Peyer's patch (tissue), 4 donors: ENCODE measurements around the gene CHURC1.

Experiments
- CTCF ChIP-seq, 6 experiments: fragments of 450-650 bp in 4 of 6; fragments of 200-600 bp in 2 of 6; sonication (generic) in 1 of 6; IDR thresholded peaks; one replicate each; pipeline ENCODE4 v1.5.1; 2017 to 2019; ENCODE audit warnings: antibody characterized with exemption in 6 of 6, mild to moderate bottlenecking in 3 of 6, moderate library complexity in 1 of 6
- POLR2A ChIP-seq, 2 donors: fragments of 450-650 bp; IDR thresholded peaks; one replicate each; pipeline ENCODE4 v1.5.1; 2017; ENCODE audit warnings: antibody characterized with exemption in 2 of 2, mild to moderate bottlenecking in 2 of 2, moderate library complexity in 2 of 2

GRCh38 chr14:64912261-64912660 is 2.0 kb upstream of the CHURC1 start:
- TF ChIP-seq CTCF (IDR thresholded peaks at IDR 0.05) (no peak), POLR2A (IDR thresholded peaks at IDR 0.05) (no peak)
